WERI-Rb-1 (cell line): ENCODE measurements around the gene CCDC86.

Source experiments
- DNase-seq: peaks from one replicate; pipeline ENCODE4 v3.0.0-alpha.2; 2020
- H3K27ac ChIP-seq: fragments of 250-450 bp; sonication (Bioruptor Pico); 2 replicates; pipeline ENCODE4 v1.5.1; 2020; ENCODE audit warnings: mild to moderate bottlenecking, moderate library complexity
- H3K27me3 ChIP-seq: fragments of 250-450 bp; sonication (Bioruptor Pico); 2 replicates; pipeline ENCODE4 v1.5.1; 2021; ENCODE audit warnings: mild to moderate bottlenecking, low read depth, moderate library complexity; ENCODE audit not compliant: insufficient read depth, severe bottlenecking
- H3K36me3 ChIP-seq: fragments of 250-450 bp; sonication (Bioruptor Pico); 2 replicates; pipeline ENCODE4 v1.5.1; 2020; ENCODE audit warnings: mild to moderate bottlenecking, moderate library complexity
- H3K4me3 ChIP-seq: 2 replicates; pipeline ENCODE4 v1.5.1; 2011; ENCODE audit warnings: low read depth, mild to moderate bottlenecking, control low read depth, low read length
- H3K9me3 ChIP-seq: fragments of 250-450 bp; sonication (Bioruptor Pico); 2 replicates; pipeline ENCODE4 v1.5.1; 2021; ENCODE audit warnings: mild to moderate bottlenecking, moderate library complexity; ENCODE audit not compliant: severe bottlenecking
- CTCF ChIP-seq: IDR thresholded peaks from 2 replicates; pipeline ENCODE4 v1.5.1; 2011; ENCODE audit warnings: low read depth, mild to moderate bottlenecking, control low read depth, inconsistent platforms, low read length

The CCDC86 gene

DNA sequence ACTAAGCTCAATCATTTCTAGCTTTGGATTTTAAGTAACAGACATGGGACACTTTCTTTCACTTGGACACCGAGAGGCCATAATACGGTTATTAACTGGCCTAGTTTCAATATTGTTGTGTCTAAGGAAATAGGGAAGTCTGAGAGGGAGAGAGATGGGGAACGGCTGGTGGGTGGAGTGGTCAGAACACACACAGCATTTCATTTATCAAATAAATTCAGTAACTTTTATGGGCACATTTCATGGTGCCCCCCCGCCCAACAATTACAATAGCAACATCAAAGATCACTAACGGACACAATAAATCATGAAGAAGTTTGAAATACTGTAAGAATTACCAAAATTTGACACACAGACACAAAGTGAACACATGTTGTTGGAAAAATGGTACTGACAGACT lies 53.8 kb downstream of the CCDC86 start:
- DNase-seq, result no peak
- no peak overlapping the region for H3K4me3 ChIP-seq
- H3K27ac ChIP-seq, result no peak overlapping the region
- no peak for TF ChIP-seq CTCF
- no peaks in the 10 kb centered on the region for H3K9me3 ChIP-seq
- H3K27me3 ChIP-seq, result no peaks in the 10 kb centered on the region
- peaks cover 91% of the 10 kb centered on the region for H3K36me3 ChIP-seq

GRCh38 chr11:60897496-60897895 lies 55.6 kb downstream of the CCDC86 start:
- no peaks in the 10 kb centered on the region for H3K9me3 ChIP-seq
- H3K27ac ChIP-seq, result no peak overlapping the region
- H3K36me3 ChIP-seq, result peaks cover 95% of the 10 kb centered on the region
- no peak overlapping the region for H3K4me3 ChIP-seq
- H3K27me3 ChIP-seq, result no peaks in the 10 kb centered on the region
- TF ChIP-seq CTCF, result no peak
- no peak for DNase-seq

GRCh38 chr11:60899046-60899936 lies 57.4 kb downstream of the CCDC86 start:
- H3K4me3 ChIP-seq, result no peak overlapping the region
- peak; percentile 27 for DNase-seq
- H3K27me3 ChIP-seq, result no peaks in the 10 kb centered on the region
- H3K9me3 ChIP-seq, result no peaks in the 10 kb centered on the region
- no peak overlapping the region for H3K27ac ChIP-seq
- TF ChIP-seq CTCF, result peak; percentile 83
- peaks cover 96% of the 10 kb centered on the region for H3K36me3 ChIP-seq

GRCh38 chr11:60899977-60900376 lies 58.1 kb downstream of the CCDC86 start:
- Histone ChIP-seq H3K4me3 (no peak overlapping the region), H3K36me3 (peaks cover 89% of the 10 kb centered on the region), H3K9me3 (no peaks in the 10 kb centered on the region), H3K27me3 (no peaks in the 10 kb centered on the region), H3K27ac (no peak overlapping the region)
- DNase-seq, result no peak
- no peak for TF ChIP-seq CTCF
